Fibroblast of upper back skin (primary cell): ENCODE data around the gene CLDN11.

Experiments
- DNase-seq: peaks from one replicate; pipeline ENCODE4 v3.0.0-alpha.2; 2013

The CLDN11 gene

GRCh38 chr3:170473358-170473757, 54.7 kb downstream of the CLDN11 start:
- no peak for DNase-seq

GRCh38 chr3:170475092-170475685, 56.5 kb downstream of the CLDN11 start:
- no peak for DNase-seq

- DNase-seq = no peak
Measured at GRCh38 chr3:170476291-170476690, 57.6 kb downstream of the CLDN11 start.

- peak; percentile 28 for DNase-seq
Measured at GRCh38 chr3:170477395-170477794, 58.7 kb downstream of the CLDN11 start.

- no peak for DNase-seq
Measured at GRCh38 chr3:170480111-170480510, 61.4 kb downstream of the CLDN11 start.

GRCh38 chr3:170482199-170482598, 63.5 kb downstream of the CLDN11 start:
- no peak for DNase-seq

GRCh38 chr3:170483485-170484262, 65.0 kb downstream of the CLDN11 start:
- no peak for DNase-seq
